Measurements from ENCODE around the gene AKAP9.

DNA sequence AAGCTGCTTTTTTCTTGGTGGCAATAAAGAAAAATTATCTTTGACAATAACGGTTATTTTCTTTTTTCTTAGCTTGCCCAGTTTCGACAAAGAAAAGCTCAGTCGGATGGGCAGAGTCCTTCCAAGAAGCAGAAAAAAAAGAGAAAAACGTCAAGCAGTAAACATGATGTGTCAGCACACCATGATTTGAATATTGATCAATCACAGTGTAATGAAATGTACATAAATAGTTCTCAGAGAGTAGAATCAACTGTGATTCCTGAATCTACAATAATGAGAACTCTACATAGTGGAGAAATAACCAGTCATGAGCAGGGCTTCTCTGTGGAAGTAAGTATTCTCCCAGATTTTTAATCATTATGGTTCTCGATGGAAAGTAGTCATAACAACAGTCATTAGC, 33.0 kb downstream of the AKAP9 start:
- no peak for TF ChIP-seq POLR2A (IDR thresholded peaks at IDR 0.05)
- no peak for TF ChIP-seq CTCF (IDR thresholded peaks at IDR 0.05)
- TF ChIP-seq EP300 (IDR thresholded peaks at IDR 0.05), result no peak
- TF ChIP-seq POLR2AphosphoS5 (IDR thresholded peaks at IDR 0.05), result no peak

Data from suprapubic skin (tissue), 4 donors.